ENCODE measurements around the gene HERPUD1.
"Not testable (repeated sequence)": the region's sequence is repeated elsewhere in the genome, so short reads cannot be mapped to it uniquely, and the experiment has no call there.

HERPUD1 gene

GRCh38 chr16:56983211-56983751 is 51.3 kb downstream of the HERPUD1 start:
- DNase-seq, result no peak

- DNase-seq, result no peak
Measured at GRCh38 chr16:56984639-56985038, 52.7 kb downstream of the HERPUD1 start.

- no peak for DNase-seq
Measured at GRCh38 chr16:56985288-56985961, 53.5 kb downstream of the HERPUD1 start.

GRCh38 chr16:56985962-56986360 is 54.0 kb downstream of the HERPUD1 start:
- no peak for DNase-seq

GRCh38 chr16:56986361-56986760 is 54.4 kb downstream of the HERPUD1 start:
- no peak for DNase-seq

- not testable (repeated sequence) for DNase-seq
Measured at GRCh38 chr16:56986908-56987307, 55.0 kb downstream of the HERPUD1 start.

- no peak for DNase-seq
Measured at GRCh38 chr16:56987692-56988091, 55.8 kb downstream of the HERPUD1 start.

GRCh38 chr16:56988161-56988947 is 56.4 kb downstream of the HERPUD1 start:
- DNase-seq, result no peak

- peak; percentile 77 for DNase-seq
Measured at GRCh38 chr16:56988948-56989945, 57.3 kb downstream of the HERPUD1 start, which contains the start of gene NLRC5. Gene NLRC5 (plus strand): TSS chr16:56989557. CDS start chr16:57020713, 31,156 bp downstream.

- no peak for DNase-seq
Measured at GRCh38 chr16:56989988-56990387, 58.0 kb downstream of the HERPUD1 start.

- DNase-seq, result no peak
Measured at GRCh38 chr16:56990407-56991286, 58.7 kb downstream of the HERPUD1 start.

GRCh38 chr16:56992431-56992830 is 60.5 kb downstream of the HERPUD1 start:
- DNase-seq, result not testable (repeated sequence)

- DNase-seq, result no peak
Measured at GRCh38 chr16:56993204-56993603, 61.3 kb downstream of the HERPUD1 start.

- no peak for DNase-seq
Measured at GRCh38 chr16:56994311-56994710, 62.4 kb downstream of the HERPUD1 start.

Measured in activated gamma-delta T cell (primary cell).